GM19240 (cell line): ENCODE results near the gene VWDE.

Experiments used
- DNase-seq: peaks from one replicate; pipeline ENCODE4 v3.0.0; 2011; ENCODE audit warnings: low spot score; ENCODE audit not compliant: insufficient read length

The VWDE gene

DNA sequence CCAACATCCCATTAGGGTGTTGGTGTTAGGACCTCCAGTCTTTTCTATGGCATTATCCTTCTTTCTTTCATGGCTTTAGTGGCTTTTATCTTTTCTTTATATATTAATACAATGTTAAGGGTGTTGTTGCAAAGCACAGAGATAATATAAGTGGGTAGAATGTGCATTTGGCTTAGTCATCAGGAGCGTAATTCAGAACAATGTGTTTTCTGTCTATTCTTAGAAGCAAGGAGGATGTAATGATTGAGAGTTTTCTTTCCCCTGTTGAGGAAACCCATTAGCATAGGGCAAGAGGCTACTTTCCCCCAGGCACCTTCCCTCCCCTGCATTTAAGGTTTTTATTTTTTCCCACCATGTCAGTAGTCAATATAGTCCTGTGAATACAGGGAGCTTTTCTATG lies 112.9 kb downstream of the VWDE start:
- no peak for DNase-seq

DNA sequence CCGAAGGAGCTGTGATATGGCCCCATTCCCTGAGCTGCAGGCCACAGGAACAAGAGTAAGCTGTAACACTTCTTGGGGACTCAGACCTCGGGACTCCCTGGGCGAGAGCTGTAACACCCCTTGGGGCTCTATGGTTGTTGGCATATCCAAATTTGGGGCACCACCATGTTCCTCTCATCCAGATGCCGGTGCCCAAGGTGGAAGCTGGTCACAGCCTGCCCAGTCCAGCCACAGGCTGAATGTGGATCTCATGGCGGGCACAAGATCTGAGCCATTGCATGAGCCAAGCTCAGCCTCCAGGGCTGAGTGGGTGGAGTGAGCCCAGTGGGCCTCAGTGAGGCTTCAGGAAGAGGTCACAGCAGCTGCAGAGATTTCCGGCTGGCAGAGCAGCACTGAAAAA lies 113.7 kb downstream of the VWDE start:
- no peak for DNase-seq

GRCh38 chr7:12287901-12288300 lies 115.8 kb downstream of the VWDE start:
- DNase-seq, result no peak

DNA sequence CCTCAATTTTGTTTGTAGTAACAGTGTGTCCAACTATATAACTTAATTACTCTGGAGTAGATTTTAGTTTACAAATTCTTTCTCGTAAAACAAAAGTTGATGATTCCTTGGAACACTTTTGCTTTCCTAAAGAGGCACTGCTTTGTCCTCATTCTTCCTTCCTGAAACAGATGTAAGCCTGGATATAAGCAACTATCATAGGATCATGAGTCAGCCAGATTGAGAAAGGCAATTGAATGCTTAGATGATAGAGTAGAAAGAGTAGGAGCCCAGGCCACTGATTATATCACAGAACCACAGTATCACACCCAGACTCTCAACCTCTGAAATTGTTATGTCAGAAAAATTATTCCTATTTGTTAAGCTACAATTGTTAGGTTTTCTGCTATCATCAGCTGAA lies 122.6 kb downstream of the VWDE start:
- no peak for DNase-seq
